NB4 (cell line): Measurements from ENCODE around the gene ASAP3.

ENCODE experiments used
- DNase-seq: peaks from one replicate; pipeline ENCODE4 v3.0.0; 2010; ENCODE audit warnings: low read depth
- H3K4me3 ChIP-seq: one replicate; pipeline ENCODE4 v1.5.1; 2011; ENCODE audit warnings: mild to moderate bottlenecking, low read depth, low read length, moderate library complexity
- CTCF ChIP-seq: IDR thresholded peaks from one replicate; pipeline ENCODE4 v1.5.1; 2012; ENCODE audit warnings: low read depth, low read length
- MAX ChIP-seq: IDR thresholded peaks from 2 replicates; pipeline ENCODE4 v1.6.1; 2011; ENCODE audit warnings: low read depth, low read length
- MYC ChIP-seq: IDR thresholded peaks from 2 replicates; pipeline ENCODE4 v1.6.1; 2011; ENCODE audit warnings: low read depth, low read length
- POLR2A ChIP-seq: IDR thresholded peaks from 2 replicates; pipeline ENCODE4 v1.6.1; 2011; ENCODE audit warnings: mild to moderate bottlenecking; ENCODE audit not compliant: insufficient read length; ENCODE audit errors: extremely low read depth

The ASAP3 gene

GRCh38 chr1:23403355-23403734 lies 80.6 kb downstream of the ASAP3 start:
- no peak for DNase-seq
- H3K4me3 ChIP-seq, result peak overlapping the region; percentile 72
- no peak for TF ChIP-seq POLR2A

GRCh38 chr1:23403038-23403336 lies 81.0 kb downstream of the ASAP3 start:
- H3K4me3 ChIP-seq, result peak overlapping the region; percentile 72
- peak; percentile 84 for DNase-seq
- TF ChIP-seq CTCF (no peak), MAX (peak; percentile 80), MYC (peak; percentile 86), POLR2A (no peak)

GRCh38 chr1:23402286-23403037 lies 81.5 kb downstream of the ASAP3 start:
- peak; percentile 89 for DNase-seq
- peak; percentile 84 for TF ChIP-seq MYC
- TF ChIP-seq MAX, result peak; percentile 70
- TF ChIP-seq CTCF, result no peak
- TF ChIP-seq POLR2A, result no peak
- H3K4me3 ChIP-seq, result peak overlapping the region; percentile 72

- H3K4me3 ChIP-seq, result no peak overlapping the region
- TF ChIP-seq MYC (no peak), MAX (no peak), CTCF (no peak), POLR2A (no peak)
- no peak for DNase-seq
Observed at GRCh38 chr1:23401313-23401712, 82.7 kb downstream of the ASAP3 start.

GRCh38 chr1:23400324-23401114 lies 83.5 kb downstream of the ASAP3 start:
- DNase-seq, result peak; percentile 52
- TF ChIP-seq CTCF, result no peak
- no peak for TF ChIP-seq POLR2A
- no peak for TF ChIP-seq MAX
- no peak for TF ChIP-seq MYC
- H3K4me3 ChIP-seq, result no peak overlapping the region

- H3K4me3 ChIP-seq, result no peak overlapping the region
- DNase-seq, result no peak
- TF ChIP-seq POLR2A (no peak), MAX (no peak)
Observed at GRCh38 chr1:23399229-23399628, 84.8 kb downstream of the ASAP3 start.
